HG03575 (cell line): ENCODE results near the gene TMEM233.

Source experiments
- ATAC-seq: cut with Tn5 transposase; IDR thresholded peaks from one replicate; pipeline ENCODE4 v1.9.1; 2021; ENCODE audit not compliant: unreplicated experiment, insufficient number of reproducible peaks, low FRiP score; ENCODE audit errors: extremely low read depth

TMEM233 gene

DNA sequence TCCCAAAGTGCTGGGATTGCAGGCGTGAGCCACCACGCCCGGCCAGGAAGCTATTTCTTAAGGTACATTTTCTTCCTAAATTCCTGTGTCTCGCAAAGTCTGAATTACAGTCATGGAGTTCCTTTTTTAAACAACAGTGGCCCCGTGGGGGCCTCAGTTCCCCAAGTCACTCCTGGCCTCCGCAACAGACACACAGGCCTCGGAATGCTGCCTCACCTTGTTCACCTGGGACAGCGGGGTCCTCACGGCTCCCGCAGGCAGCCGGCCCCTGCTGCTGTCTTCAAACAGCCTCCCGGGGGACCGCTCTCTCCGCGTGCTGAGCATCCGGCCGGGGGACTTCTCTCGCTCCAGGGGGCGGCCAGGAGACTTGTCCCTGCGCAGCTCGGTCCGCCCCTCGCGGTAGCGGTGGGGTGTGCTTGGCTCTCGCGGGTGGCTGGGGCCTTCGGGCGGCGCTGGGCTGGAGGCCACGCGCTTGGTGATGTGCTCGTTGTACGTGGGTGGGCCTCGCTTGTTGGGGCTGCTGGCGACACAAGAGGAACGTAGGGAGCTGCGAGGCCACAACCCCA lies 96.4 kb downstream of the TMEM233 start:
- ATAC-seq: no peak

DNA sequence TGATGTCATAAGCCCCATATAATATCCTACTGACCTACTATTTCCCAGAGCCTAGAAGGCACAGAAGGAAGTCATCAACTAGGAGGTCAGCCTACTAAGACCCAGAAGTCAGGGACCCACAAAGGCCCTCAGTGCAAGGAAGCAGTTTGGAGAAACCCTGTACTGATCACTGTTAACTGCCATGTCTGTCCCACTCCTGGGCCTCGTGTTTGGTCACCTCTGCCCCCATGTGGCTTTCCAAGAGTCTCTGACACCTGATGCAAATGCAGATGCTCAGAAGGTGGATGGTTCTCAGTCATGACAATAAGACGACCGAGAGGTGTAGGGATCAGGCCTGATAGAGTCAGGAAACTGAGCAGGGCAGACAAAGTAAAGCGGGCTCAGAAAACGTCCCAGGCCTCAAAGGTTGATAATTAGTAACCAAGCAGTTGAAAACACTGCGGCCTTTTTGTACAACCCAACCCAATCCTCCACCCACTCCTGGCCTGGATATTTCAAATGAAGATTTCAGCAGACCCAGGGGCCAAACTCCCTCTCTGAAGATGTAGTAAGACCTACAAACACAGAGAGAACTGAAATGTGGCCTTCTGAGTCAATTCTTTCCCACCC lies 97.7 kb downstream of the TMEM233 start:
- ATAC-seq: no peak

DNA sequence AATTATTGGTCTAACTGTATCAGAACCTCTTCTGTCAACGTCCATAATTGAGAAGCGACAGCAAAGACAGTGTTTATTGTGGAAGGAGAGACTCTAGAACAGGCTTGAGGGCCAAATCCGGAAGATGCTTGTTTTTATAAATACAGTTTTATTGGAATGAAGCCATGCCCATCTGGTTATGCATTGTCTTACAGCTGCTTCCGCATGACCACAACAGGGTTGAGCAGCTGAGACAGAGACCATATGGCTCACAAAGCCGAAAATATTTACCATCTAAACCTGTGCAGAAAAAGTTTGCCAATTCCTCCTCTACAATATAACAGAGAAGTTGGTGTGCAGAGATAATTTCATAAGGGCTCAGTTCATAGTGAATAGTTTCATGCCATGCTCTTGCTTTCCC lies 98.8 kb downstream of the TMEM233 start:
- no peak for ATAC-seq
